HEK293T (cell line): ENCODE data around the gene PMEL.
"Not testable (repeated sequence)": the region's sequence is repeated elsewhere in the genome, so short reads cannot be mapped to it uniquely, and the experiment has no call there.

ENCODE experiments used
- ARNT ChIP-seq: fragments of 450-650 bp; IDR thresholded peaks from 2 replicates; pipeline ENCODE4 v1.6.1; 2017; ENCODE audit warnings: mild to moderate bottlenecking
- BHLHE40 ChIP-seq: fragments of 450-650 bp; IDR thresholded peaks from 2 replicates; pipeline ENCODE4 v1.6.1; 2016; ENCODE audit warnings: mild to moderate bottlenecking, moderate library complexity, borderline replicate concordance
- CTBP1 ChIP-seq: fragments of 450-650 bp; IDR thresholded peaks from 2 replicates; pipeline ENCODE4 v1.6.1; 2016; ENCODE audit warnings: borderline replicate concordance
- FOXK2 ChIP-seq: fragments of 450-650 bp; IDR thresholded peaks from 2 replicates; pipeline ENCODE4 v1.6.1; 2016; ENCODE audit warnings: mild to moderate bottlenecking
- FOXM1 ChIP-seq: fragments of 450-650 bp; IDR thresholded peaks from 2 replicates; pipeline ENCODE4 v1.6.1; 2017; ENCODE audit warnings: mild to moderate bottlenecking, borderline replicate concordance
- L3MBTL2 ChIP-seq: fragments of 450-650 bp; conservative IDR thresholded peaks from 2 replicates; pipeline ENCODE4 v1.6.1; 2016; ENCODE audit warnings: mild to moderate bottlenecking
- PKNOX1 ChIP-seq: fragments of 450-650 bp; IDR thresholded peaks from 2 replicates; pipeline ENCODE4 v1.6.1; 2016
- SP1 ChIP-seq: fragments of 450-650 bp; IDR thresholded peaks from 2 replicates; pipeline ENCODE4 v1.6.1; 2017
- SUZ12 ChIP-seq: fragments of 450-650 bp; IDR thresholded peaks from 2 replicates; pipeline ENCODE4 v1.6.1; 2016; ENCODE audit warnings: mild to moderate bottlenecking
- TARDBP ChIP-seq: fragments of 450-650 bp; IDR thresholded peaks from 2 replicates; pipeline ENCODE4 v1.6.1; 2016

- TF ChIP-seq BHLHE40, FOXK2, SP1, FOXM1, ARNT, SUZ12, PKNOX1, L3MBTL2, TARDBP, CTBP1: not testable (repeated sequence)
Measured at GRCh38 chr12:55923648-55924047, 42.2 kb downstream of the PMEL start.
